Transverse colon (tissue), 4 donors: ENCODE results near the gene ARFGEF2.

Experiments used
- CTCF ChIP-seq, 5 experiments: fragments of 200-600 bp in 3 of 5; fragments of 450-650 bp in 2 of 5; sonication (generic) in 3 of 5; IDR thresholded peaks; 1 replicate in 2 of 5; 2 replicates in 3 of 5; pipeline ENCODE4 v1.5.1; 2016 to 2017; ENCODE audit warnings: antibody characterized with exemption in 5 of 5, inconsistent platforms in 3 of 5, mild to moderate bottlenecking in 2 of 5, moderate library complexity in 1 of 5
- POLR2AphosphoS5 ChIP-seq, 3 donors: sonication (generic); formaldehyde crosslinking; IDR thresholded peaks; one replicate each; pipeline ENCODE4 v1.6.1; 2016; ENCODE audit warnings: antibody characterized with exemption in 3 of 3

DNA sequence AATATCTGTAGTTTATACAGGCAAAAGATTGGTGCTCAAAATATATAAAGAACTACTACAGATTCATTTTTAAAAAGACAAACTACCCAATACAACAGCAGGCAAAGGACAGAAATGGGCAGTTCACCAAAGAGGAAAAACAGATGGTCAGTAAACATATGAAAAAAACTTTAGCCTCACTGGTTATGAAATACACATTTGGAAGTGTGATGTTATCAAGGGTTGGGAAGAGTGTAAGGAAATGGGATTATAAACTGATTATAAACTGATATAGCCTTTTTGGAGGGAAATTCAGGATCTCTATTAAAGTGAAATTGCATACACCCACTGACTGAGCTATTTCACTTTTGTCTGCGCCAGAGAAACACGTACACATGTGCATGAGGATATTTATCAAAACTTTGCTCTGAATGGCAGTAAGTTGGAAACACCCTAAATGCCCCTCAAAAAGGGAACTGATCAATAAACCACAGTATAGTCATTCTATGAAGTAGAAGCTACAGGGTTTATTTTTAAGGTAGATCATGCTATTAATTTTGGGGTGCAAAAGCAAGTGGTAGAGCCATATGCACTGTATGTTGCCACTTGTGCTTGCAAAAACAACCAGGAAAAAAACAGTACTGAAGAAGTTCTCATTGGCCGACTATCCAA lies 32.2 kb upstream of the ARFGEF2 start:
- TF ChIP-seq POLR2AphosphoS5 (IDR thresholded peaks at IDR 0.05) (no peak), CTCF (IDR thresholded peaks at IDR 0.05) (no peak)
